RPMI7951 (cell line): Measurements from ENCODE around the gene DHX29. TPM values are rescaled to one million over a fixed set of nuclear protein-coding genes. Genes with fewer than 3 reads are reported as not detected.
A peak's percentile ranks its signal among the peaks of the same experiment; 100 is the strongest.

Source experiments
- DNase-seq: peaks from one replicate; pipeline ENCODE4 v3.0.0-alpha.2; 2012; ENCODE audit warnings: low read depth
- total RNA-seq: library from RNA; depleted of rRNA; stranded (reverse); fragments of >200 nt; shearing (Covaris generic); gene quantifications from 2 replicates; pipeline ENCODE4 v1.2.3, GENCODE V29; 2014

DHX29 gene
- total RNA-seq, 1 experiment from 2014 or later = 26.3 TPM

DNA sequence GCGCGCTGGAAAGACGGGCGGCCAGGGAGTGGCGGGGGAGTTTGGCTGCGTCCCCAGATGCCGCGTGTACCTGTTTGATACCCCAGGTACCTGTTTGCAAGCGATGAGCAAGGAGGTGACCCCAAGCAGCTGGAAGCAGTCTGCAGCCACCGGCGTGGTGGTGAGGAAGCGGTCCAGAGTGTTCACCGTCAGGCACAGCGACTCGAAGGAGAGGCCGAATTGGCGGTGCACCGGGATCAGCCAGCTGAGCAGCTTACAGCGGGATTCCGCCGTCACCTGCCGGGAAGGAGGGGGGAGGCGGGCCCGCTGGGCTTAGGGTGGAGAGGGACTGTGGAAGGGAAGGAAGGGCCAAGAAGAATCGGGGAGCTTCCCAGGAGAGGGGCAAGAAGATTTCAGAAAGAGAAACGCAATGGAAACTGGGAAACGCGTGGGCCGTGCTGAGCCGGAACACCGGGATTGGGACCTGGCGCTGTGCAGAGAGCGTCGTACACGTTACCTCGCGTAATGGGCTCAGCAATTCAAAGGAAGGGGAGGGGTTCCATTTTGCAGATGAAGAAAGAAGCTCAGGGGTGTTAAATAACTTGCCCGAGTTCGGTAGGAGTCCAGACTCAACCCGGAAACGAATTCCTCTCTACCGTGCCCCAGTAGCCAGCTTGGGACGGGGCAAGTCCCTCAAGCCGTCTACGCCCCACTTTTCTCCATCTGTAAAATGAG, 75.1 kb downstream of the DHX29 start:
- DNase-seq = peak; percentile 15

DNA sequence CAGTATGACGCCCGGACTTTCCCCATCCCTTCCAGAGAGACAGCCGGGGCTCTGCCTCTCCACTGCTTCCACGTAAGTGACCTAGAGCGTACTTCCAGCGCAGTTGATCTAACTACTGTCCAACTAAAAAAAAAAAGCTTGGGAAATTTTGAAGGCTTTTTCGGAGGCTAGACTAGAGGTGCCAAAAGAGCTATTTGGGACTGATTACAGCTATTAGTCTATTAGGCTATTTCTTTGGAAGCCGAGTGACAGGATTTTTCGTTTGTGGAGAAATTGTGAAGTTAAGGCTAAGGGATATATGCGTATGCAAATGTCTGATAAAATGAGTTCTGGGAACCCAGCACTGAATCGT, 75.6 kb downstream of the DHX29 start:
- no peak for DNase-seq

DNA sequence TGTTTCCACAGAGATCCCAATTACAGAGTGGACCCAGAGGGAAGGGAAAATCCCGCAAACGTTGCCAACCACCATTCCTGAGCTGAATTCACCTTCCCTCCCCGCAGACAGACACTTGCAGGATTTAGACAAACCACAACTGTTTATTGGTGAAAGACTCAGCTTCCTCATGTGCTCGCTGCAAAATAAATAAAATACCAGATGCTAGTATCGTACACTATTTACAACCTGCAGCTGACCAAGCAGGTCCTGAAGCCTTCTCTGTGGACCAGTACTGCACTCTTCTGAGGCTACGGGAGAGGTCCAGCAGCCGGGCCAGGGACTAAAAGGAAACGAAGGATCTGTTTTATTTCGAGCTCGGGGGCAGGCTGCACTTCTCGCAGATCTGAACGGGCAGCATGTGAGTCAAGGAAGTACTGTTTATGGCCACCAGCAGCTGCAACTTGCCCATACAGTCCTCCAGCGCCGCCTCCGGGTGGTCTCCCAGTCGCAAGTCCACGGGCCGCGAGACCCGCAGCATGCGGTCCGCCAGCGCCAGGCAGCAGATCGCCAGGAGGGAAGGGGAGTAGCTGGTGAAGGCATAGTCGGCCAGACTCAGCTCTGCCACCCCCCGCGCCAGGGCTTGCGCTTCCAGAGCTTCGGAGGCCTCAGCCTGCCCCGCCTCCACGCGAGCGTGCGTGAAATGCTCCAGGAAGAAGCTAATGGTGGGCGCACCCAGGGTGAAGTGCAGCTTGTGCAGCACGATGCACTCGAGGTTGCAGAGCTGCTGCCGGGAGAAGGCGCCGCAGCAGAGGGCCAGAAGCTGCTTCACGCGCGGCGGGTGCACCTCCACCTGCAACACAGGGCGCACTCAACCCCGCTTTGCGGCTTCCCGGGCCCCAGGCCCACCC, 76.2 kb downstream of the DHX29 start:
- DNase-seq = no peak

DNA sequence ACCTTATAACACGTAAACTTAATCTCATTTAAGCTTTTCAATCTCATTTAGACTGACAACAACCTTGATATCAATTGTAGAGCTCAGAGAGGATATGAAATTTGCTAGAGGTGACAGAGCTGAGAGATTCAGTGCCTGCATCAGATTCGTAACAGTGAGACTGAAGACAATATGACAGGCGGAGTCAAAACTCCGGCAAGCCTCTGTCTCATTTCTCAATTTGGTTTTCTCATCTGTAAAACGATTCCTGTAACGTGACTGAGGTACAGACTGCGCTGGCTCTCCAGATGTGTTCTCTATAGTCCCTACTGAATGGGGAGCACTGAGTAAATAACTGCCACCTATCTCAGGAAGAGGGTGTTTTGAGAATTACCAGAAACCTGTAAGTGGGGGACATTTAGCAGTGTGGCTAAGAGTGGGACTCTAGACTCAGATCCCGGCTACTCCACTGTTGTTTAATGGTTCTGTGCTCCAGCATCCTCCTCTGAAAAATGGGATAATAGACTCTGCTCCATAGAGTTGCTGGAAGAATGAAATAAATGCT, 77.3 kb downstream of the DHX29 start:
- no peak for DNase-seq

DNA sequence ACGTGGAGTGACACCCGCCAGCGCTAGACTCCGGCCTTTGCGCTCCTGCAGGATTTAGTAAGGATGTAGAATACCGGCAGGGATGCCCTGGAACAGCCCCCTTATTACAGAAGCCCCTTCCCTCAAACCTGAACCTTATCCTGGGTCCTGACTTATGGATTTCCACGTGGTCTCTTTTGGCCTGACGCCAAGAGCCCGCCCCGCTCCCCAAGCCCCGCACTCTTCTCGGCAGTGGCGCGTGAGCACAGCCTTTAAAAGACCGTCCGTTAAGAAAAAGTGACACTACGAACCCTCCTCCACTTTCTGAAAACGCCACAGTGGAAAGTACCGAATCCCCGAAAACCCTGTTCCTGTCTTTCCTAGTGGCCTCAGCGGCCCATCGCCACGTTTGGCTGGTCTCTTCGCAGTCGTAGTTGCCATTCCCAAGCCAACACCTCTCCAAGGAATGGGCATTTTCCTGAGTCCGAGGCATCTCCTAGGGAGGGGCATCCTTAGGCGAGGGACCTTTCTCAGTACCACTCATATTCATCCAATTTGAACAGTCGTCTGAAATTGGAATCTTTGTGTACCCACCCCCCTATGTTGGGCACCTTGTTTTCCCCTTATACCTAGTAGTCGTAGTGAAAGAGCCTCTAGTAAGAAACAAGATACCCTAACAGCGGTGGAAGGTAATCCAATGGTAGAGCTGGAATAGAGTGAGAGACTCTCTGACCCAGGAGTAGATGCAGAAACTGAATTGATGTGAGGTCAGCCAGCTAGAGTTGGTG, 79.6 kb downstream of the DHX29 start:
- DNase-seq = no peak

DNA sequence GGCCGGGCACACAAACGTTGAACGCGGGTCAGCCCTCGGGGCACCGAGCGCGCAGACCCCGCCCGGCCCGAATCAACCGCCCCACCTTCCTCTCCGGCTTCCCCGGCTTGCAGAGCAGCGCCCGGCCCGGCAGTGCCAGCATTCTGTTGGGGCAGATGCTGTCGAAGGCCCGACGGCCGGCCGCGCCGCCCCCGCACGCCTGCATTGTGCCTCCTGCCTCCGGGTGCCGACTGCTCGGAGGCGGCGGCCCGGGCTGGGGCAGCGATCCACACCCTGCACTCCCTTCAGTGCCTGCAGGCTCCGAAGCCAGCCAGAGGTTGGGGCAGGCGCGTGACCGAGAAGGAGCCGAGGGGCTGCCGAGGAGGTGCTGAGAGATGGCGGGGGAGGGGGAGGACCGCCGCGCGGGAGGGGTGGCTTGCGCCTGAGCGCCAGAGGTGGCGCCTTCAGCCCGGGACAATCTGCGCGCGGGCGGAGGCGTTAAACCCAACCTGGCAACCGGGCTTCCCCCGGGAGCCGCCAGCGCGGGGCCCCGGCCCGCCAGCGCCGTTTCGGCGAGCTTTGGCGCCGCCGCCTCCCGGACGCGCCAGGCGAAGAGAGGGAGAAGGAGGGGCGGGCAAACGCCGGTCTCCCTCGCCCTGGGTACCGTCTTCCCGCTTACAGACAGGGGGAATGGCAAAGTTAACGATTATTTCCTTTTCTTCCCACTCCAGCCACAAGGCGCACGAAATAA, 80.4 kb downstream of the DHX29 start, which contains the start of gene MCIDAS:
TSS of gene MCIDAS (minus strand) at position 382 of the 730 bp plus-strand sequence. CDS start at position 205, 177 bp downstream.
- peak; percentile 60 for DNase-seq

DNA sequence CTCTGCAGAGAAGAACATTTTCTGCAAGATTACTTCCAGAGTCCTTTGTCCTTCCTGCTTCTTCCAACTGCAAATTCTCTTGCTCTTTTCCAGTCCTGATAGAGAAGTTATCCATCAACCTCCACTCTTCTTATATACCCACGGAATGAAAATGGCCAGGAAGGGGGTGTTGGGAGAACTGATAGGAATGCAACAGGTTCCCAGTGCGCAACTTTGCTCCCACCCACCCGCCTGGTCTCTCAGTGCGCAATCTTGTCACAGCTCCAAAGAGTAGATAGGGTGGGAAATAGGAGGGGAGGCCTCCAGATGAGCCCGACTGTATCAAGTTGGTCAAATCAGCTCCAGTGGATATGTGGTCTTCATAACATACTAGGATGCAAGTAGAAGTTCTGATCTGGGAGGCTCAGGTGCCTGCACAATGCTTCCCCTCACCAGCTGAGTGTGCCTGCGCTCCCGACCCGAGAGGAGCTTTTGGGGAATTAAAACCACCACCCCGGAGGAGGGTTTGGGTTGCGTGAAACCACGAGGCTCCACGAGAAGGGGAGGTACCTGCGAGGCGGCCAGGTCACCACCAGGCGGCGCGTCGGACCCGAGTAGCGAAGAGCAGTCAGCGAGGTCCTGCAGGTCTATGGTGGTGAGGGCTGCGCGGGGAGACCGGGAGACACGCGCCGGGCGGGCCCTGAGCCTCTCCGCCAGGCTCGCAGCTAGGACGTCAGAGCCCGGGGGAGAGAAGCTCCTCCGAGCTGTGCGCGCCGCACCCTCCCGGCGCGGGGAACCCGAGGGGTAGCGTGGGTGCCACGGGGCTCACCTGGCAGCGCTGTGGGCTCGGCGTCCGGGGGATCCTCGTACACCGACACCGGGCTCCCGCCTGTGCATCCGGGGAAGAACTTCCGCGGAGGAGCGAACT, 81.2 kb downstream of the DHX29 start:
- peak; percentile 60 for DNase-seq

DNA sequence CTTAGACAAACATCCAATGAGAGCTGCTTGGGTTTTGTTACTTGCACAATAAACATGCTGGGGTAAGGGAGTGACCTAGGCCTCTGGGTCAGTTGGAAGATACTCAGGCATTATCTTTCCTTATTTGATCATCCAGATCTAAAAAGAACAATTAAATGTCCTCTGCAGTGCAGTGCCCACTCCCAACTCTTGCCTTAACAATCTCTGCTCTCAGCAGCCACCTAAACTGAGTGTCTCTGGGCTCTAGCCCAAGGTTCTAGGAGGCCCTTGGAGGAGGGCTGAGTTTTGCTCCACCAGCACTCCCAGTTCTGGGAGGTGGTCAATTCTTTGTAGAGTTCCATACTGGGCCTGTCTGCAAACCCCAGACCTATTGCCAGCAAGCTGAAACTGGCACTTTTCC, 82.1 kb downstream of the DHX29 start:
- no peak for DNase-seq

DNA sequence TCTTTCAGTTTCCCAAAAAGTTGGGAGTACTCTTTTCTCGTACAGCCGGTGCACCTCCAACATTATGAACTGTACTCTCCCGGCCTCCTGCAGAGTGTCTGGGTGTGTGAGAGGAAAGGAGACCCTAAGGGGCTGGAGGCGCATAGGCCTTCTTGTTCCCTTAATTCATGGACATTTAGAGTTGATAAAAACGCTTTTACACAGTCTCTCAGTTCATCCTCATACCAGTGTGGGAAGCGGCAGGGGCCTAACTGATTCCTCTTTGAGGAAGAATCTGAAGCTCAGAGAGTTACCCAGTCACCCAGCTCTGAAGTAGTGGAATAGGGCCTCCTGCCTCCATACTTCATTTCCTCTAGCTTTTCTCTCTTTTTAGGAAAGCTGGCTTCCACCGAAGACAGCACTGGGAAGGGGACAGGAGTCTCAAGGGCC, 83.7 kb downstream of the DHX29 start:
- DNase-seq = no peak

DNA sequence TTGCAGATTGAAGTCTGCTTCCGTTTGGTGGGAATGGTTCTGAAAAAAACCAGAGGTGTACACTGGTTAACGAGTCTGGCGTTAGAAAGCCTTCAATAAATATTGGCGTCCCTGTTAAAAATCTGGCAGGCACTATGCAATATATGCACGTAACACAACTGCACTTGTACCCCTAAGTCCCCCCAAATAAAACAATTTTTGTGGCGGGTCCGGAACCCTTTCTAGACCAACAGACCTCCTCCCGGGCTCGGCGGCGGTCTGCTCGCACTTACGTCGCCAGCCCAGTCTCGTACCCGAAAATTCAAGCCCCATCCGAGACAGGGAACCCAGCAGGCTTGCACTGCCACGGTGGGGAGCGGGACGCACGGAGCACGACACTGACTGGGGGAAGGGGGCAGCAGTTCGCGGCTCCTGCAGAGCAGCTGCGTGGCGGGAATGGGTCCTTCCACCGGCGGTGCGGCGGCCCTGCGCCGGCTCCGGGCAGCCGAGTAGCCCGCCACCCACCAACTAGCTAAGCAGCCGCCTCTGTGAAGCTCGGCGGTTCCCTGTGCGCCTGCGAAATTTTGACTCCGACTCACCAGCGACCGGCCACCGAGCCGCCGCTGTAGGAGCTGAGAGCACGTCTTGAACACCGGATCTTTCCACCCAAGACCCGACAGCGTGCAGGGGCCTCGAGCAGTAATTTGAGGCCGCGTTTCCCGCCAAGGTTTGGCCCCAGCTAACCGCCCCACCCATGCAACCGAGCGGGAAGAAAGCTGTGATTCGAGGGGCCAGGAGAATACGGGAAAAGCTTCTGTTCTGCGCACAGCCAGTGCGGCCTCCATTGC, 84.3 kb downstream of the DHX29 start:
- DNase-seq = no peak

DNA sequence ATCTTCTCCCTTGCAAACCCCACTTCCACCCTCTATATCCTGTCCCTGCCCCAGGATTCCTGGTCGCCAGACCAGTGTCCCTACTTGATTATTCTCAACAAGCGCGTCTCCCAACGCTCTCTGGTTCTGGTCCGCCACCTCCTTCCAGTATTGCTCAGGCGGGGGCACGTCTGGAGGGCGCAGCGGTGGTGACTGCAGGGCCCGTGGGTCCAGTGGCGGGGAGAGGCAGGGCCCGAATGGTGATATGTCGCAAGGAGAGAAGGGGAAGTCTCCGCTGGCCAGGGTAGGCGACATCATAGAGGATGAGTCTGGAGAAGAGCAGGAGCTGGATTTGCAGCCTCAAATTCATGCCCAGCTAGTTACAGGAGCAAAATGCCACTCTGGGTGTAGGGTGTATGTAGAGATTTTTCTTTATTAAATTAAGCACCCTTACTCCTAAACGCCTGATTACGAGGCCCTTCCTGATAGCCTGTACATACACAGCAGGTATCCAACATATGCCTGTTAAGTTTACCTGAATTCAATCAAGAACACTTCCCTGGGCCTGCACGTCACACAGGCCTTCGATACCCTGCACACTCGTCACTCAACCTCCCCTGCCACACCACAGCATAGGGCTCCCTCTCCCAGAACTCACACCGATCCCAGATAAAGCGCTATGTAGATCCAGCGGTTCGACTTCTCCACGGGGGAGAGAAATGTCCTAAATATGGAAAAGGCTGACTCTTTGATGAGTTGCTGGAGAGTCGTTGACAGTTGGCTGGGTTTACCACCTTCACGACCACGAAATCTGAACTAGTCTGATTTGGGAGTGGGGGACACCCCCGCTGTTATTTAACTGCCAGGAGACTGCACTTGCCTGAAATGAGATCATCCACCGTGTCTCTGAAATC, 85.2 kb downstream of the DHX29 start:
- DNase-seq = no peak

DNA sequence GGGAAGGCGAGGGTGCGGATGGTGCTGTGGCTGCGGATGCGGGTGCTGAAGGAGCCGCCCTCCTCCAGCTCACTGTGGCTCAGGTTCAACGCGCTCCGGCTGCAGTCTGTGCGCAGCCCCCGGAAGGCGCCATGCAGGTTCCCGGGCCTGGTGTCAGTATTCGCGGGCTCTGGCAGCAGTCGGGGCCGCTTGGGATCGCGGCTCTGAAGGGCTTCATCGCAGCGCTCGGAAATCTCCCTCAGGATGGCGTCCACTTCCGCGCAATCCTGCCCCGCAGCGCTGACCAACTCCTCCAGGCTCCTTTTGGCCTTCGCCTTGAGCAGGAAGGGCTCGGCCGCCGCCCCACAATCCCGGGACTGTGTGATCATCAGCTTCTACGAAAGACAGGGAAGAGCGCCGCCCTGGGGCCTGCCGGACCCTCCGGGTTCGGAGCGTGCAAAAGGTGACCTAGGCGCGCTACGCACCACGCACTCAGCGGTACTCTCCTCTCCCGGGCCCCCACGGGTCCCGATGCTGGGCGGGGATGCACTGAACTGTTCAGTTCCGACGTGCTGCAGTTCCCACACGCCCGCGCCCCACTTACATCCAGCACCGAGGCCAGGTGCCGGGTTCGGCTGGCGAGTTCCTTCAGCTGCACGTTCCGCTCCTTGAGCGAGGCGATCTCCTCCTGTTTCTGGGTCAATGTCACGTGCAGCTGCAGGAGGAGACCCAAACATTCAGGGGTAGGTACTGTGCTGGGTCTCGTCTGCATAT, 86.9 kb downstream of the DHX29 start:
- no peak for DNase-seq

DNA sequence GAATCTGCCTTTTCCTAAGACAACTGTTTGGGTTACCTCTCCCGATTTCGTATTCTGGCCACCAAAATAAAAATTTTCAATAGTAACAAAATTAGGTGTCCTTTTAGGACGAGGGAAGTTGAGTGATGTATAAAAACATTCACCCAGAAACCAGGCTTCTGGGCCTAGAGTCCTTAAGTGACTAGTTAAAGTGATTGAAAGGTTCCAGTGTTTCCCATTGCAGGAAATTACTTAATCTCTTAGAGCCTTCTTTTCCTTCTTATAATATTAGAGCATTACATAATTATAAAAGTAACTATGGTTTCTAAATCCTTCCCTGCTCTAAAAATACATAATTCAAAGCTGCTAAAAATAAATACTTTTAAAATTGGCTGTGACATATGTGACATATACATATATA, 87.7 kb downstream of the DHX29 start:
- DNase-seq = no peak

DNA sequence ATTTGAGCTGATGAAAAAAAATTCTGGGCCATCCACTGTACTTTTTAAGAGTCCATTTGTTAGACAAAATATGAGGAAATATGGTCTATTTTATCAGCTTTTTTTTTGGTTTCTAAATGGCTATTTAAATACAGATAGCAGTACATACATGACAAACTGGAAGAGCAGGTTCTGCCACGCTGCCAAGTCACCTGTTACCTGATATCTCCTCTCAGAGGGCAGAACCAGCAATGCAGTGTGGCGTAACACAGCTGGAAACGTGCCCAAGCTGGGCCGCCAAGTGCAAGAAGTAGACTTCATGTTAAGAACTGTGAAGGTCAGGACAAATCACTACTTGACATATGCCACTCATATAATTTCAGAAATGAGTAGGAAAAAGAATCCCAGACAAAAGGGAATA, 88.5 kb downstream of the DHX29 start:
- no peak for DNase-seq

DNA sequence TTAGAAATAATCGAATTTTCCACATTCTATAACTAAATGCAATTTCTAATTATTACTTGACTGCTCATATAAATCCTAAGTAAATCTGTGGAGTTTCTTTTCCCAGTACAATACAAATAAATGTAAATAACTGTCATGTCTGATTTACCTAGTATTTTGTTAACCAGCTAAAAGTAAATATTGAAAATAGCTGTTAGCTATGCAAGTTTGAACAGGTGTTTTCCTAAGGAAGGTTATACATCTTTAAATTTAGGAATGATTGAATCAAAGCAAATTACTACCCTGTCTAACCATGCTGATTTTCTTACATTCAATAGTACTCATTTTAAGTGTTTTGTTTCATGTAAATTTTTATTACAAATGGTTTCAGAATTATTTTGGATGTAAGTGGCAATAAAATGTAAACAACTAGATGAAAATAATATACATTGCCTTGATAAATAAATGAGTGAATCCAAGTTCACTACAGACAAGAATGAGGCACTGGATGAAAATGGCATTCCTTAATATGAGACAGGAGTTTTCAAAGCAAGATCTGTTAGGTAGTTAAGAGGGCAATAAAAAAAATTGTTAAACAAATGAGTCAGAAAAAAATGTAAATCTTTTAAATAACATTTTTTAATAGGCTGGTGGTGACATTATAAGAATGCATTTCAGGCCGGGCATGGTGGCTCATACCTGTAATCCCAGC, 96.2 kb downstream of the DHX29 start:
- no peak for DNase-seq
